ENCODE data around the gene ZNF397. TPM values are rescaled to one million over a fixed set of nuclear protein-coding genes. Genes with fewer than 3 reads are reported as not detected.

Gene ZNF397
- total and polyA plus RNA-seq, 9 of the 15 experiments (the other 6 are each of a cell fraction or from before 2014, with no cell fraction given) = 6.4 to 24.2 (median 19.3) TPM

- TF ChIP-seq ZNF253 (CRISPR knock-in tag; conservative IDR thresholded peaks at IDR 0.05) = no peak
These were observed 39.4 kb upstream of the ZNF397 start (continued) for GRCh38 chr18:35201256-35201931.

GRCh38 chr18:35203067-35203466 lies 37.8 kb upstream of the ZNF397 start:
- no peaks in the 10 kb centered on the region for H3K9me1 ChIP-seq (ENCODE audit: control insufficient read depth, insufficient read depth, low read length)
- no peaks in the 10 kb centered on the region for H3K9me3 ChIP-seq (replicated peaks; ENCODE audit: control insufficient read depth, insufficient read depth, low read depth, low read length)
- no peak overlapping the region for H3K9ac ChIP-seq (ENCODE audit: insufficient read depth in 1 of 2, low read depth in 2 of 2, low read length in 2 of 2)
- H2AFZ ChIP-seq (ENCODE audit: low read depth, low read length) = no peak overlapping the region
- H3K27ac ChIP-seq (ENCODE audit: extremely low read depth, low read depth, low read length) = no peak overlapping the region
- ChIA-PET POLR2A (interaction anchor here (0.9 kb wide), 1 partner anchor 39 kb away, joined by 3 read pairs; no protein-coding TSS in a partner anchor), CTCF (ENCODE audit: low intra/inter-chr PET ratio) (no interaction called here)
- no peaks in the 10 kb centered on the region for H3K27me3 ChIP-seq (ENCODE audit: control insufficient read depth in 2 of 2, insufficient read depth in 2 of 2, low read length in 2 of 2)
- H3K4me3 ChIP-seq = no peak overlapping the region
- H4K20me1 ChIP-seq (replicated peaks; ENCODE audit: control insufficient read depth, insufficient read depth, low read length) = no peaks in the 10 kb centered on the region
- in situ Hi-C loops (cut with MboI) = no loop called here
- DNase-seq (ENCODE audit: extremely low read depth in 1 of 4, low spot score in 3 of 4) (no peak), ATAC-seq (no peak), FAIRE-seq (no peak)
- no peak overlapping the region for H3K4me2 ChIP-seq (ENCODE audit: insufficient read depth, low read length)
- no peaks in the 10 kb centered on the region for H3K36me3 ChIP-seq (ENCODE audit: control insufficient read depth, insufficient read depth, low read length)
- no peak for TF ChIP-seq SIN3B (IDR thresholded peaks at IDR 0.05; ENCODE audit: low read depth)
- TF ChIP-seq CBFB (CRISPR knock-in tag; IDR thresholded peaks at IDR 0.05) = no peak
- TF ChIP-seq ZNF407 (IDR thresholded peaks at IDR 0.05; ENCODE audit: low read depth) = no peak
- no peak for TF ChIP-seq ZNF695 (CRISPR knock-in tag; IDR thresholded peaks at IDR 0.05)
- no peak for TF ChIP-seq CEBPB (tag; IDR thresholded peaks at IDR 0.05)
- no peaks in the 10 kb centered on the region for H3K4me1 ChIP-seq (replicated peaks in 1 of 2; ENCODE audit: control insufficient read depth in 2 of 2, insufficient read depth in 2 of 2, low read length in 2 of 2)
- BruUV-seq (replicated peaks) = no TSS peak
- no peaks in the 10 kb centered on the region for H3K79me2 ChIP-seq (ENCODE audit: control insufficient read depth, insufficient read depth, low read length)
- 10% methylated on average over 3 of the region's 3 CpGs for WGBS (ENCODE audit: insufficient coverage, low coverage, missing lambda C conversion rate)
- intact Hi-C loops (cut with micrococcal nuclease) = no loop called here

Data from K562 (cell line).